Measurements from ENCODE around the gene SDK1. TPM values are rescaled to one million over a fixed set of nuclear protein-coding genes. Genes with fewer than 3 reads are reported as not detected.

SDK1 gene
- total and polyA plus RNA-seq, 2 of the 8 experiments (the other 6 are each of a cell fraction or from before 2014, with no cell fraction given): 3.3 to 7.2 TPM

- no peak overlapping the region for H3K9ac ChIP-seq (replicated peaks in 1 of 4; ENCODE audit: extremely low read depth in 1 of 4, low read depth in 3 of 4, low read length in 3 of 4)
- H4K8ac ChIP-seq (ENCODE audit: extremely low read depth, insufficient read depth, low read length): no peak overlapping the region
- H3K36me3 ChIP-seq (ENCODE audit: control insufficient read depth in 2 of 4, insufficient read depth in 4 of 4, low read length in 3 of 4): no peaks in the 10 kb centered on the region
- 0 out of 4 replicates have a peak, but pooled peaks cover 0 to 4% of the 10 kb centered on the region in 2 experiments for H3K9me3 ChIP-seq (ENCODE audit: insufficient read depth in 2 of 2, low read depth in 1 of 2, low read length in 1 of 2)
- no peak for FAIRE-seq
- no peak overlapping the region for H2BK5ac ChIP-seq (ENCODE audit: low read depth, low read length)
- H3K27me3 ChIP-seq (replicated peaks in 1 of 4; ENCODE audit: control insufficient read depth in 3 of 4, extremely low read depth in 1 of 4, insufficient read depth in 3 of 4, low read length in 3 of 4): no peaks in the 10 kb centered on the region
- H3K27ac ChIP-seq (ENCODE audit: low read depth, low read length): no peak overlapping the region
- H3K79me2 ChIP-seq (ENCODE audit: control insufficient read depth in 1 of 2, insufficient read depth in 2 of 2, low read length in 2 of 2): no peaks in the 10 kb centered on the region
- no peak overlapping the region for H3K14ac ChIP-seq (ENCODE audit: insufficient read length)
- H2BK12ac ChIP-seq (ENCODE audit: low read depth, low read length): no peak overlapping the region
- no peaks in the 10 kb centered on the region for H3K79me1 ChIP-seq (ENCODE audit: low read depth, low read length)
- DNase-seq (ENCODE audit: low read depth in 1 of 2, low spot score in 2 of 2): no peak
- no peak overlapping the region for H3K56ac ChIP-seq (replicated peaks; ENCODE audit: insufficient read length, low read depth, low read length)
- no peak overlapping the region for H3K4ac ChIP-seq (replicated peaks; ENCODE audit: insufficient read length, low read depth, low read length)
- ChIA-PET CTCF (ENCODE audit: partially characterized antibody) (interaction anchor here (0.7 to 10.7 kb wide), 2 partner anchors 15 to 392 kb away, joined by 3 to 63 read pairs; no protein-coding TSS in a partner anchor), POLR2A (ENCODE audit: partially characterized antibody) (no interaction called here)
- H3K4me3 ChIP-seq (ENCODE audit: extremely low read depth in 1 of 4, insufficient read depth in 2 of 4, low read depth in 3 of 4, low read length in 4 of 4): no peak overlapping the region
- H2AFZ ChIP-seq (ENCODE audit: low read length): no peak overlapping the region
- no peak overlapping the region for H2AK5ac ChIP-seq (ENCODE audit: low read depth, low read length)
- H3K4me1 ChIP-seq (replicated peaks in 1 of 4; ENCODE audit: control insufficient read depth in 3 of 4, insufficient read depth in 4 of 4, low read length in 3 of 4): peaks cover 3 to 19% (median 9%) of the 10 kb centered on the region in 4 experiments; a peak in 6 of 7 replicates
- H3K18ac ChIP-seq (ENCODE audit: extremely low read depth, low read length): no peak overlapping the region
- 47% methylated on average over 2 of the region's 2 CpGs; no CpG with 5 or more reads in 1 of the 2 experiments for WGBS, 2 experiments (ENCODE audit: extremely low coverage in 1 of 2, insufficient coverage in 1 of 2, insufficient read length in 1 of 2, insufficient replicate concordance in 2 of 2, low coverage in 1 of 2, low lambda C conversion rate in 2 of 2, missing lambda C conversion rate in 1 of 2)
- H4K91ac ChIP-seq (replicated peaks; ENCODE audit: insufficient read length, low read length): no peak overlapping the region
- H2BK120ac ChIP-seq (replicated peaks; ENCODE audit: low read depth, low read length): no peak overlapping the region
- H2BK20ac ChIP-seq (ENCODE audit: low read length): no peak overlapping the region
- H4K5ac ChIP-seq (ENCODE audit: insufficient read length, low read depth, low read length): no peak overlapping the region
- no peaks in the 10 kb centered on the region for H4K20me1 ChIP-seq (replicated peaks in 1 of 2; ENCODE audit: control insufficient read depth in 1 of 2, insufficient read depth in 2 of 2, low read length in 2 of 2)
- no peak overlapping the region for H2BK15ac ChIP-seq (ENCODE audit: low read length)
- TF ChIP-seq SP2 (IDR thresholded peaks at IDR 0.05; ENCODE audit: low read length) (no peak), TAF7 (optimal IDR thresholded peaks at IDR 0.05; ENCODE audit: borderline replicate concordance, low read depth, low read length) (no peak), CHD2 (IDR thresholded peaks at IDR 0.05; ENCODE audit: low read length) (no peak), E2F6 (IDR thresholded peaks at IDR 0.05) (no peak), POU5F1 (IDR thresholded peaks at IDR 0.05; ENCODE audit: low read depth, low read length) (no peak), NANOG (IDR thresholded peaks at IDR 0.05; ENCODE audit: insufficient read depth, low read depth, low read length, poor library complexity, severe bottlenecking) (no peak), HDAC2 (IDR thresholded peaks at IDR 0.05; ENCODE audit: borderline replicate concordance in 1 of 2, low read depth in 2 of 2, low read length in 2 of 2) (no peak), TBP (IDR thresholded peaks at IDR 0.05; ENCODE audit: low read depth, low read length) (no peak), POLR2AphosphoS5 (IDR thresholded peaks at IDR 0.05; ENCODE audit: low read depth, low read length) (no peak), CBX8 (IDR thresholded peaks at IDR 0.05; ENCODE audit: borderline replicate concordance, low read depth, low read length) (no peak)
- H3K4me2 ChIP-seq (ENCODE audit: insufficient read depth in 1 of 2, low read depth in 2 of 2, low read length in 2 of 2): no peak overlapping the region
- H3K23me2 ChIP-seq (ENCODE audit: low read depth, low read length): no peaks in the 10 kb centered on the region
- no peak overlapping the region for H3K23ac ChIP-seq (ENCODE audit: insufficient read length)
These were observed 387.0 kb downstream of the SDK1 start for GRCh38 chr7:3688071-3688470.
